ENCODE data around the gene CCDC116.

DNA sequence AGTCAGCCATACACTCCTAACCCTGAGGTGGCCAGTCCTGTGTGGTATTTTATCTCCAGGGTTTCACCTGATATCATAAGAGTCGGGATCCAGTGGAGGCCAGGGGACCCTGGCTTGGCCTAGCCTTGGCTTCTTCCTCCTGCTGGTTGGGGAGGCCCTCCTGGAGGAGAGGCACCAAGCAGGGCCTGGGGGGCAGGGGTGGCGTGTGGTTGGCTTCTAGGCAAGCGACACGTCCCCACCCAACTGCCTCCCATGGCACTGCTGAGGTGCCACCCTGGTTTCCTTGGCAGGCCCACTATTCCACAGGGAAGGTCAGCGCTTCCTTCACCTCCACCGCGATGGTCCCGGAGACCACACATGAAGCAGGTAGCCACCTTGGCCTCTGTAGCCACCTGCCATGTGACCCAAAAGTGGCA is 53.6 kb downstream of the CCDC116 start:
- TF ChIP-seq EP300 (IDR thresholded peaks at IDR 0.05) (no peak), CTCF (IDR thresholded peaks at IDR 0.05) (no peak)
